H9 (cell line): Measurements from ENCODE around the gene KLHDC2. TPM values are rescaled to one million over a fixed set of nuclear protein-coding genes. Genes with fewer than 3 reads are reported as not detected.
"Not testable (repeated sequence)": the region's sequence is repeated elsewhere in the genome, so short reads cannot be mapped to it uniquely, and the experiment has no call there.

Experiments
- DNase-seq: peaks from one replicate; pipeline ENCODE4 v3.0.0-alpha.2; 2017
- H2AFZ ChIP-seq: one replicate; pipeline ENCODE4 v1.6.1; 2013; ENCODE audit warnings: mild to moderate bottlenecking, low read length, control low read depth, moderate library complexity
- H2AK5ac ChIP-seq: 2 replicates; pipeline ENCODE4 v1.6.1; 2013; ENCODE audit warnings: low read length, control low read depth, mixed read lengths; ENCODE audit not compliant: insufficient read length
- H2BK120ac ChIP-seq: one replicate; pipeline ENCODE4 v1.6.1; 2013; ENCODE audit warnings: low read depth, mild to moderate bottlenecking, low read length, control low read depth, inconsistent platforms; ENCODE audit not compliant: poor library complexity, severe bottlenecking
- H2BK12ac ChIP-seq: 2 replicates; pipeline ENCODE4 v1.6.1; 2013; ENCODE audit warnings: low read length, control low read depth, mixed read lengths, low read depth; ENCODE audit not compliant: insufficient read length
- H2BK15ac ChIP-seq: 2 replicates; pipeline ENCODE4 v1.6.1; 2013; ENCODE audit warnings: low read depth, low read length, control low read depth
- H2BK20ac ChIP-seq: one replicate; pipeline ENCODE4 v1.6.1; 2013; ENCODE audit warnings: low read depth, mild to moderate bottlenecking, low read length, control low read depth, inconsistent platforms; ENCODE audit not compliant: poor library complexity, severe bottlenecking
- H2BK5ac ChIP-seq: 2 replicates; pipeline ENCODE4 v1.6.1; 2013; ENCODE audit warnings: low read length, control low read depth, mixed read lengths; ENCODE audit not compliant: insufficient read length
- H3K14ac ChIP-seq: 2 replicates; pipeline ENCODE4 v1.6.1; 2013; ENCODE audit warnings: low read length, control low read depth; ENCODE audit not compliant: insufficient read depth
- H3K18ac ChIP-seq: 2 replicates; pipeline ENCODE4 v1.6.1; 2013; ENCODE audit warnings: low read depth, mild to moderate bottlenecking, mixed read lengths, low read length, control low read depth; ENCODE audit not compliant: insufficient read length
- H3K23ac ChIP-seq: 2 replicates; pipeline ENCODE4 v1.6.1; 2013; ENCODE audit warnings: low read length, control low read depth, mixed read lengths, low read depth; ENCODE audit not compliant: insufficient read length
- H3K23me2 ChIP-seq: 2 replicates; pipeline ENCODE4 v1.6.1; 2013; ENCODE audit warnings: low read depth, mild to moderate bottlenecking, mixed read lengths, low read length, control low read depth; ENCODE audit not compliant: insufficient read length, poor library complexity, severe bottlenecking
- H3K27ac ChIP-seq: 2 replicates; pipeline ENCODE4 v1.5.1; 2013; ENCODE audit warnings: low read length, control low read depth, mixed read lengths, low read depth; ENCODE audit not compliant: insufficient read length
- H3K27me3 ChIP-seq: 2 replicates; pipeline ENCODE4 v1.6.1; 2013; ENCODE audit warnings: low read length, control low read depth, inconsistent platforms; ENCODE audit not compliant: insufficient read depth
- H3K4ac ChIP-seq: 2 replicates; pipeline ENCODE4 v1.6.1; 2013; ENCODE audit warnings: low read depth, mild to moderate bottlenecking, control low read depth, inconsistent platforms, low read length, moderate library complexity
- H3K4me1 ChIP-seq: 2 replicates; pipeline ENCODE4 v1.6.1; 2013; ENCODE audit warnings: low read length, control low read depth, inconsistent platforms; ENCODE audit not compliant: insufficient read depth
- H3K4me2 ChIP-seq: 2 replicates; pipeline ENCODE4 v1.6.1; 2013; ENCODE audit warnings: low read length, control low read depth, mixed read lengths; ENCODE audit not compliant: insufficient read length, insufficient read depth
- H3K56ac ChIP-seq: 2 replicates; pipeline ENCODE4 v1.6.1; 2013; ENCODE audit warnings: low read depth, mild to moderate bottlenecking, mixed read lengths, low read length, control low read depth; ENCODE audit not compliant: insufficient read length
- H3K79me1 ChIP-seq: 2 replicates; pipeline ENCODE4 v1.6.1; 2013; ENCODE audit warnings: low read depth, mild to moderate bottlenecking, moderate library complexity, low read length, control low read depth, inconsistent platforms; ENCODE audit not compliant: insufficient read depth, poor library complexity, severe bottlenecking
- H3K79me2 ChIP-seq: 2 replicates; pipeline ENCODE4 v1.6.1; 2013; ENCODE audit warnings: low read length, control low read depth, inconsistent platforms; ENCODE audit not compliant: insufficient read depth
- H3K9ac ChIP-seq: 2 replicates; pipeline ENCODE4 v1.6.1; 2013; ENCODE audit warnings: low read length, control low read depth, mixed read lengths; ENCODE audit not compliant: insufficient read length; ENCODE audit errors: extremely low read depth
- H3K9me3 ChIP-seq: one replicate; pipeline ENCODE4 v1.6.1; 2013; ENCODE audit warnings: low read depth, low read length, inconsistent platforms; ENCODE audit not compliant: control insufficient read depth
- H3T11ph ChIP-seq: one replicate; pipeline ENCODE4 v1.6.1; 2013; ENCODE audit warnings: mild to moderate bottlenecking, low read length, control low read depth, inconsistent platforms
- H4K20me1 ChIP-seq: one replicate; pipeline ENCODE4 v1.6.1; 2013; ENCODE audit not compliant: control insufficient read depth, insufficient read length, insufficient read depth
- H4K5ac ChIP-seq: 2 replicates; pipeline ENCODE4 v1.6.1; 2013; ENCODE audit warnings: low read depth, mild to moderate bottlenecking, mixed read lengths, low read length, control low read depth; ENCODE audit not compliant: insufficient read length
- H4K8ac ChIP-seq: replicated peaks from 2 replicates; pipeline ENCODE4 v1.6.1; 2013; ENCODE audit warnings: low read length, control low read depth, mixed read lengths, low read depth; ENCODE audit not compliant: insufficient read length
- H4K91ac ChIP-seq: 2 replicates; pipeline ENCODE4 v1.6.1; 2013; ENCODE audit warnings: low read depth, mild to moderate bottlenecking, moderate library complexity, mixed read lengths, low read length, control low read depth; ENCODE audit not compliant: insufficient read length
- H3K27ac Mint-ChIP-seq, 3 experiments: 2 replicates in 2 of 3; 3 replicates in 1 of 3; pipeline ENCODE4 v1.8.0; 2020 to 2021; ENCODE audit warnings: mixed read lengths in 3 of 3, mild to moderate bottlenecking in 1 of 3, moderate library complexity in 1 of 3
- H3K27me3 Mint-ChIP-seq: 2 replicates; pipeline ENCODE4 v1.8.0; 2021; ENCODE audit warnings: low read depth, mild to moderate bottlenecking, moderate library complexity, mixed read lengths
- H3K36me3 Mint-ChIP-seq, 3 experiments: 2 replicates in 2 of 3; 3 replicates in 1 of 3; pipeline ENCODE4 v1.8.0; 2020 to 2021; ENCODE audit warnings: low read depth in 3 of 3, mixed read lengths in 3 of 3; ENCODE audit not compliant: insufficient read depth in 1 of 3
- H3K4me1 Mint-ChIP-seq, 2 experiments: 2 replicates each; pipeline ENCODE4 v1.8.0; 2020; ENCODE audit warnings: mixed read lengths in 2 of 2
- H3K4me3 Mint-ChIP-seq, 2 experiments: 2 replicates in 1 of 2; 3 replicates in 1 of 2; pipeline ENCODE4 v1.8.0; 2020 to 2021; ENCODE audit warnings: mild to moderate bottlenecking in 2 of 2, mixed read lengths in 2 of 2, moderate library complexity in 1 of 2
- H3K9me3 Mint-ChIP-seq, 2 experiments: 2 replicates in 1 of 2; 3 replicates in 1 of 2; pipeline ENCODE4 v1.8.0; 2020; ENCODE audit warnings: mild to moderate bottlenecking in 2 of 2, mixed read lengths in 2 of 2, moderate library complexity in 1 of 2
- WGBS: extraction: QIAGEN DNeasy Blood & Tissue Kit; methylation state at CpG from one replicate; pipeline ENCODE4 v1.1.7; 2013; ENCODE audit warnings: missing lambda C conversion rate, low lambda C conversion rate, mixed read lengths; ENCODE audit not compliant: insufficient read length; ENCODE audit errors: extremely low coverage; 5-methylcytosine and 5-hydroxymethylcytosine counted together
- total RNA-seq: library from RNA; stranded (reverse); gene quantifications from 2 replicates; pipeline ENCODE4 v1.2.1, GENCODE V29; 2021
- TF ChIP-seq, protein P1 (sequence below): fragments of 200-600 bp; sonication (generic); conservative IDR thresholded peaks from 3 replicates; pipeline ENCODE4 v1.8.0; 2021; ENCODE audit warnings: antibody characterized with exemption, mild to moderate bottlenecking

Gene KLHDC2
- total RNA-seq, 1 experiment from 2014 or later: 41.6 TPM

GRCh38 chr14:49778421-49778820, 10.5 kb downstream of the KLHDC2 start:
- no peak overlapping the region for H4K5ac ChIP-seq
- no peak overlapping the region for H2AFZ ChIP-seq
- H3K27ac ChIP-seq: no peak overlapping the region
- no peak overlapping the region for H3K18ac ChIP-seq
- H2AK5ac ChIP-seq: no peak overlapping the region
- no peak overlapping the region for H4K8ac ChIP-seq
- no peaks in the 10 kb centered on the region for H3K9me3 Mint-ChIP-seq
- H3K9ac ChIP-seq: no peak overlapping the region
- H3K4me1 ChIP-seq: no peaks in the 10 kb centered on the region
- H3K23me2 ChIP-seq: no peaks in the 10 kb centered on the region
- no peaks in the 10 kb centered on the region for H3K4me1 Mint-ChIP-seq
- H4K20me1 ChIP-seq: no peaks in the 10 kb centered on the region
- H3K27me3 ChIP-seq: no peaks in the 10 kb centered on the region
- no peak overlapping the region for H3K14ac ChIP-seq
- H3K36me3 Mint-ChIP-seq: peaks cover 21 to 79% (median 57%) of the 10 kb centered on the region in 3 experiments; a peak in 6 of 7 replicates
- H3K23ac ChIP-seq: no peak overlapping the region
- no peaks in the 10 kb centered on the region for H3K79me2 ChIP-seq
- no peaks in the 10 kb centered on the region for H3K9me3 ChIP-seq
- H3K4ac ChIP-seq: no peak overlapping the region
- no peak overlapping the region for H2BK120ac ChIP-seq
- no peak overlapping the region for H3K4me2 ChIP-seq
- H3K27ac Mint-ChIP-seq: no peak overlapping the region
- TF ChIP-seq, protein P1, sequence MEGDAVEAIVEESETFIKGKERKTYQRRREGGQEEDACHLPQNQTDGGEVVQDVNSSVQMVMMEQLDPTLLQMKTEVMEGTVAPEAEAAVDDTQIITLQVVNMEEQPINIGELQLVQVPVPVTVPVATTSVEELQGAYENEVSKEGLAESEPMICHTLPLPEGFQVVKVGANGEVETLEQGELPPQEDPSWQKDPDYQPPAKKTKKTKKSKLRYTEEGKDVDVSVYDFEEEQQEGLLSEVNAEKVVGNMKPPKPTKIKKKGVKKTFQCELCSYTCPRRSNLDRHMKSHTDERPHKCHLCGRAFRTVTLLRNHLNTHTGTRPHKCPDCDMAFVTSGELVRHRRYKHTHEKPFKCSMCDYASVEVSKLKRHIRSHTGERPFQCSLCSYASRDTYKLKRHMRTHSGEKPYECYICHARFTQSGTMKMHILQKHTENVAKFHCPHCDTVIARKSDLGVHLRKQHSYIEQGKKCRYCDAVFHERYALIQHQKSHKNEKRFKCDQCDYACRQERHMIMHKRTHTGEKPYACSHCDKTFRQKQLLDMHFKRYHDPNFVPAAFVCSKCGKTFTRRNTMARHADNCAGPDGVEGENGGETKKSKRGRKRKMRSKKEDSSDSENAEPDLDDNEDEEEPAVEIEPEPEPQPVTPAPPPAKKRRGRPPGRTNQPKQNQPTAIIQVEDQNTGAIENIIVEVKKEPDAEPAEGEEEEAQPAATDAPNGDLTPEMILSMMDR: no peak
- H2BK12ac ChIP-seq: no peak overlapping the region
- no peak overlapping the region for H2BK20ac ChIP-seq
- H2BK5ac ChIP-seq: no peak overlapping the region
- H3K79me1 ChIP-seq: no peaks in the 10 kb centered on the region
- no peak for DNase-seq
- no peaks in the 10 kb centered on the region for H3K27me3 Mint-ChIP-seq
- no CpG with 5 or more reads among the region's 2 CpGs for WGBS
- H2BK15ac ChIP-seq: no peak overlapping the region
- H3T11ph ChIP-seq: no peak overlapping the region
- no peak overlapping the region for H3K4me3 Mint-ChIP-seq
- no peak overlapping the region for H3K56ac ChIP-seq
- H4K91ac ChIP-seq: no peak overlapping the region

DNA sequence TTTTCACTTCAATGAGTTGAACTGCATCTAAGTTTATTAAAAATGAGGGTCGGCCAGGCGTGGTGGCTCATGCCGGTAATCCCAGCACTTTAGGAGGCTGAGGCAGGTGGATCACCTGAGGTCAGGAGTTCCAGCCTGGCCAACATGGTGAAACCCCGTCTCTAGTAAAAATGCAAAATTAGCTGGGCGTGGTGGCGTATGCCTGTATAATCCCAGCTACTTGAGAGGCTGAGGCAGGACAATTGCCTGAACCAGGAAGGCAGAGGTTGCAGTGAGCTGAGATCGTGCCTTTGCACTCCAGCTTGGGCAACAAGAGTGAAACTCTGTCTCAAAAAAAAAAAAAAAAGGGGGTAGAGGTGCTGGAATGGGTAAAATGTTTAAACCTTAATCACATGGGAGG, 13.1 kb downstream of the KLHDC2 start:
- H3K23me2 ChIP-seq, H3K79me2 ChIP-seq, H3K4ac ChIP-seq, H2BK5ac ChIP-seq, H3K27me3 Mint-ChIP-seq, H3K18ac ChIP-seq, H4K5ac ChIP-seq, H3K4me1 ChIP-seq, H3K56ac ChIP-seq, H3K4me3 Mint-ChIP-seq, H3K9ac ChIP-seq, H2BK120ac ChIP-seq, H3K9me3 ChIP-seq, H2AFZ ChIP-seq, H2BK15ac ChIP-seq, H3K27ac ChIP-seq, H2AK5ac ChIP-seq, H4K20me1 ChIP-seq, H3K27me3 ChIP-seq, H3K9me3 Mint-ChIP-seq, H3K27ac Mint-ChIP-seq, H2BK20ac ChIP-seq, H3T11ph ChIP-seq, H3K4me1 Mint-ChIP-seq, DNase-seq, H3K79me1 ChIP-seq, H4K8ac ChIP-seq, H3K14ac ChIP-seq, H4K91ac ChIP-seq, H3K23ac ChIP-seq, H2BK12ac ChIP-seq, H3K4me2 ChIP-seq: not testable (repeated sequence)
- WGBS: no CpG with 5 or more reads among the region's 7 CpGs
- H3K36me3 Mint-ChIP-seq: peaks cover 27 to 85% (median 64%) of the 10 kb centered on the region in 3 experiments; a peak in 6 of 7 replicates
